Suppressor macrophage treated with lipopolysaccharide for 4 hours (primary cell): ENCODE measurements around the gene TNFRSF14.

ENCODE experiments used
- DNase-seq: peaks from one replicate; pipeline ENCODE4 v3.0.0-alpha.2; 2020

TNFRSF14 gene

DNA sequence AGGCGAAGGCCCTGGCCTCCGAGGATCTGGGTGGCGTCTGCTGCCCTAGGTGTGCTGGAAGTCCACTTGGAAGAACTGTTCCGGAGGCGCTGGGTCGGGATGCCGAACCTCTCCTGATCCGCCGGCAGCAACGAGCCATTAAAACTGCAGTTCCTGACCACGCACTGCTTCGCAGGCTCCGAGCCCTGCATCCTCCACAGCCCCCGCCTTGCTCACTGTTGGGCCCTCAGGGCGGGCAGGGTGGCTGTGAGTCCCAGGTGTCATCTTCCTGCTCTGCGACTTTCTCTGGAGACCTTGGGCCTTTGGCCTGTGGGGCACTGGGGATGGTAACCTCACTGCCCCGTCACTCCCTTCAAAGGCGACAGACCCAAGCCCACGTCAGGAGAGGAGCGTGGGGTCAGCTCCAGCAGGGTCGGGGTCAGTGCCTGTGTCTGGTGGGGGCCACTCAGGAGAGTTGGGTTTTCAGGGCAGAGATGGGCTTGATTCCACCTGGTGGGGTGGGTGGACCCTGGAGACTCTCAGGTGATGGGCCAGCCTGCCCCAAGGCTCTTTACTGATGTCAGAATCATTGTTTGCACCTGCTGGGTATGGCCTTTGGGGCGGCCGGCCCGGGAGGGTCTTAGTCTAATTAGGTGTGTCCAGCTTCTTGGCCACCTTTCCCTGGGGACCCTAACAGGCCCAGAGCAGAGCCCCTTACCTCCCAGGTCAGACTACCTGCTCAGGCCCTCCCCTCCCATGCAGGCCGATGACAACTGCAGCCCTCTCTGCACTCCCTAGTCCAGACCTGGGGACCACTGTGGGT, 33.5 kb downstream of the TNFRSF14 start:
- no peak for DNase-seq

DNA sequence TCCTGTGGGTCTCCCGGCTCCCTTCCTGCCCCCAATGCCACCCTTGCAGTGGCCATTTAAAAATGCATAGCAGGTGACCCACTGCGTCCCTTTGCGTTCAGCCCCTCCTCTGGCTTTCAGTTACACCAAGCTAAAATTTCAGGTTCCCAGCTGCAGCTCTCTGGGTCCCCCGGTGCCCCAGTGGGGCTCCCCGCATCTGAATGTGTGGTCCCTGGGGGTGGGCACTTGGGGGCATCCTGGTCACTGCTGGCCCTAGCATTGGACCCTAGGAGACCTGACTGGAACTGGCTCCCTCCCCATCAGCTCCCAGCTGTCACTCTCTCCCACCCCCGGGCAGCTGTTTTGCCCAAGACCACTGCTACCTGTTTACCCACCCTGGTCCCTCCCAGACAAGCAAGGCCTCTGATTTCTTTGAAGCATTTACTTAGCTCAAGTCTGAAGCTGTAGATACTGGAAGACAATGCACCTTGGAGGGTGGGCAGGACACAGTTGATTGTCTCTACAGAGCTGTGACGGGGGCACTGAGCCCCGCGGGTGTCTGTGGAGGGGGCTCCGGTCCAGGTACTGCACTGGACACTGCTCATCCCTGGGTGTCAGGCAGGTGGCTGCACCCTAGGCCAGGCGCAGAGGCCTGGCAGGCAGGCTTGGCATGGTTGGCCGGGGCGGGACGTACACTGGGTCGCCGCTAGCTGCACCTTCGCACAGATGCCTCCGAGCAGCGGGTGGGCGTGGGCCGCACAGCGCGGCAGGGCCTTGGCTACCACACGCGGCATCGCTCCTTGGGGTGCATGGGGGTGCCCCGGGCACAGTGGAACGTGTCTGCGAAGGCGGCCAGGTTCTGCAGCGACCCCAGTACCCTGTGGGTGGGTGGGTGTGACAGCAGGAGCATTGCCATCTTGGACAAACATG, 34.3 kb downstream of the TNFRSF14 start:
- DNase-seq, result no peak

DNA sequence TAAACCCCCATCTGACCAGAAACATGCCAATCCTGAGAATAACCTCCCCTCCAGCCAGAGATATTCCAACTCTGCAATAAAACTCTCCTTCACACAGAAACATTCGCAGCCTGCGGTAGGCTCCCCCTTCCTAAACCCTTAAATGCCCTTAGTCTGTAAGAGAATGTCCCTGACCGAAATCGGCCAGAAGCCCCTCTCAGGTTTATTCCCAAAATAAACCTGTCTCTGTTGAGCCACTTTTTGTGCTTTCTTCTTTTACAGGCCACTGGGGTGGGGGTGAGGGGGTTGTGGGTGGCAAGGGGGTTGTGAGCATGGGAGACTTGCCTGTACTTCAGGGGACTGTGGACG, 35.0 kb downstream of the TNFRSF14 start:
- DNase-seq, result no peak

DNA sequence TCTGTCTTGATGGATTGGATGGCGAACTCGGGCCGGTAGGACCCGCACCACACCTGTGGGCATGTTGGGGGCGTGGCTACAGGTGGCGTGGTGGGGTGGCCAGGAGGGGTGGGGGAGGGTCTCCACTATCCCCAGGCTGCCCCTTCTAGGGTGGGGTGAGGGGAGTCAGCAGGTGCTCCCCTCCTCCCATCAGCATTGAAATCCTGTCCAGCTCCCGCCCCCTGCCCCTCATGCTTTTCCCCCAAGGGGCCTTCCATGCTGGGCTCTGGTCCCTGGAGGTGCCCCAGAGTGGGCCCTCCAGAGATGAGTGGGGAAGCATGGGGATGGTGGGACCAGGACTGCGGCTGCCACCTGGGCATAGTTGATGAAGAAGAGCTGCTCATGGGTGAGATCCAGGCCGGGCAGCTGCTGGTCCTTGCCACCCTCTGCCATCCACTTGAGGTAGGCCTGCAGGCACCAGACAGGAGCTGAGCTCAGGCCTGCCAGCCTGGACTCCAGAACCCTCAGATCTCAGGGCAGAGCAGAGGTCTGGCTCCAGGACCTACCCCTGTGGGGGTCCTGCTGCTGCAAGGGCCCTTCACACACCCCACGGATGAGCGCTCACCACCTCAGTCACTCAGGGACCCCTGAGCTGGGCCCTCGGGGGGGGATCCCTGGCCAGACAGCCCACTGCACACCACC, 35.5 kb downstream of the TNFRSF14 start:
- DNase-seq, result no peak

DNA sequence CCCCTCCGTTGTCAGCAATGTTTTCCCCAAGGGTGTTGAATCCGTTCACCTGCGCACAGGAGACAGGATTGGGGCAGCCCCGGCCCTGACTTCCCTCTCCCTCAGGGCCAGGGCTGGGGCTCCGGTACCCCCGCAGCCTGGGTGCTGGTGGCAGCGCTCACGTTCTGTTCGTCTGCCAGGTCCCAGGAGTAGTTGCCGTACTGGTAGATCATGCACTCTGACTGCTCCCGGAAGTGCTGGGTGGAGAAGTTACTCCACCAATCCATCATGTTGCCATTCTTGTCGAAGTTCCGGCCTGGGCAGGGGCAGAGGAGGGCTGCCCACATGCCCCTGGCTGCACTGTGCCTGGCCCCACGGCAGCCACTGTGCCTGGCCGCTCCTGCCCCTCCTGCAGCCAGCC, 36.5 kb downstream of the TNFRSF14 start:
- no peak for DNase-seq

DNA sequence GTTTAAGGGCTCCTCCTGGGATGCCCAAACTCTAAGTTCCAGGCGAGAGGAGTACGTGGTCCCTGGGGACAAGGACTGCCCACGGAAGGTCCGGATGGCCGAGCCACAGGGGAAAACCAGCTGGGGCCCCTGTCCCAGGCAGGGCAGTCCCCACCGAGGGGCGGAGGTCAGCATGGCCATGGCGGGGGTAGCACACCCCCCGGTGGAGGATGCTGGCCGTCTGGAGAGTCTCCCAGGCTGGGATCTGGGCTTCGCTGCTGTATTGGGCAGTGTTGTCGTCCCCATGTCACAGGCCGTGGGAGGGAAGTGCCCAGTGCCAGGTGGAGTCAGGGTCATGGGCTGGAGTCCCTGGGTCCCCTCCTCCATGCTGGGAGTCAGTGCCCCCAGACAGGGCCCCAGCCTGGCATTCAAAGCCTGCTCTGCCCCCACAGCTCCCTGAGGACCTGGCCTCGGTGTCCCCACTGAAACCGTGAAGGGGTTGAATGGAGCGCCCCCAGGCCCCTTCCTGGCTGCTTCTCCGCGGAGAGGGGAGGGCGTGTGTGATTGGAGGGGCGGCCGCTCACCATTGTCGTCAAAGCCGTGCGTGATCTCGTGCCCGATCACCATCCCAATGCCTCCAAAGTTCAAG, 37.2 kb downstream of the TNFRSF14 start:
- no peak for DNase-seq

DNA sequence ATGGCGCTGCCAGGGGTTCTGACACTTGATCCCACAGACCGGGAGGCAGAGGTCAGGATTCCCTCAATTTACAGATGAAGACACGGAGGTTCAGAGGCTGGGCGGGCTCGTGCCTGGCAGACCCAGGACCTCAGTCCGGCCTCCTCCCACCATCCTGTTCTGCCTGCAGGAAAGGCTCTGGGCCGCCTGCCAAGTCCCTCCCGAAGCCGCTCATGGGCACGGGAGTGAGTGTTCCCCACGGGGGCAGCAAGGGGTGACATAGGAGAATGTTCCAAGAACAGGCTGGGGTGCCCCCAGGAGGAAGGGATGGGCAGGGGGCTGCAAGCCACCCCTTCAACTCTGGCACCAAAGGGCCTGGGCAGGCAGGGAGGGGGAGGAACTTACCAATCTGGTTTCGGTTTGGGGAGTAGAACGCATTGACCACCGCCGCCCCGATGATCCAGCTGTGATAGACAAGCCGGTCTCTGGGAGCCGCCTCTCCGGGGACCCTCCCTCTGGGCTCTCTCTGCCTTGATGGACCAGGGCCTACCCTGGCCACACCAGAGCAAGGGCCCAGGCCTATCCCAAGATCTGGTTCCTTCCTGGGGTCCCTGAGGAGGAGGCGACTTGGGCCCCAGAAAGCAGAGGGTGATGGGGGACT, 38.0 kb downstream of the TNFRSF14 start:
- DNase-seq, result no peak

DNA sequence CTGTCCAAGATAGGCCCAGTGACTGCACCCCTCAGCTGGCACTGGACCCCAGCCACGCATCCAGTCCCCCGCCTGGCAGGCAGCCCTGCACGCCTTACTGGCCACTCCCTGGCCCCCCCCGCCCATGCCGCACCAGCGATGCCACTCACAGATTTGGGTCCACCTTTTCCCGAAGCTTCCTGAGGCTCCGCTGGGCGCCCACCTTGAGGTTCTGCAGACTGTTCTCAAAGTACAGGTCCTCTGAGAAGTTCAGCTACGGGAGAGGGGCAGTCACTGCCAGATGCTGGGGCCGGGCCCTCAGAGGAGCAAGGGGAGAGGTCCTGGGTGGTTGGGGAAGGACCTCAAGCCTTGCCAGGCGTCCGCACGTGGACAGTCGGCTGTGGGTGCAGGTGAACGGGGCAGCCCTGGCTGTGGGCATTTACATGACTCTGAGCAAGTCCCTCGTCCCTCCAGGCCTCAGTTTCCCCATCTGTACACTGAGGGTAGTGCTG, 38.5 kb downstream of the TNFRSF14 start:
- DNase-seq, result no peak

DNA sequence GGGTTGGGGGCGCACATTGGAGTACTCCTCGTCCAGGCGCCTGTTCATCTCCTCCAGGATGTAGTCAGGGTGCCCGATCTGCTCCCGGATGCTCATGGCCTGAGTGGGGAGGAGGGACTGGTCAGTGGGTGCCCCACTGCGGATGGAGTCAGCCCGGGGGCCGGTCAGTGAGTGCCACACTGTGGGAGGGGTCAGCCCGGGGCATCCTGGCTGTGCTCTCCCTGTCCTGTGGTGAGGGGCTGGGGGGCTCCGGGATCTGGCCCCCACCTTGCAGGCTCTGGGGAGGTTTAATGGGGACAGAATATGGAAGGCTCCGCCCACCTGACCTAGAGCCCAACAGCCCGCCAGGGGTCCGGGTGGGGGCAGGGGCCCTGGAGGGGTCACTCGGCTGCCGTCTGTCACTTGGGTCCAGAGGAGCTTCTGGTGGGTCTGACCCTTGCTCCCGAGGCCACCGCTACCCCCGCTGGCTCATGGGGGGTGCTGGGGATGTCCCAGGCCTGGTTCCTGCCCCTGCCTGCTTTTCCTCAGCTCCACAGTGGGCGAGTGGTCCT, 39.2 kb downstream of the TNFRSF14 start:
- no peak for DNase-seq

DNA sequence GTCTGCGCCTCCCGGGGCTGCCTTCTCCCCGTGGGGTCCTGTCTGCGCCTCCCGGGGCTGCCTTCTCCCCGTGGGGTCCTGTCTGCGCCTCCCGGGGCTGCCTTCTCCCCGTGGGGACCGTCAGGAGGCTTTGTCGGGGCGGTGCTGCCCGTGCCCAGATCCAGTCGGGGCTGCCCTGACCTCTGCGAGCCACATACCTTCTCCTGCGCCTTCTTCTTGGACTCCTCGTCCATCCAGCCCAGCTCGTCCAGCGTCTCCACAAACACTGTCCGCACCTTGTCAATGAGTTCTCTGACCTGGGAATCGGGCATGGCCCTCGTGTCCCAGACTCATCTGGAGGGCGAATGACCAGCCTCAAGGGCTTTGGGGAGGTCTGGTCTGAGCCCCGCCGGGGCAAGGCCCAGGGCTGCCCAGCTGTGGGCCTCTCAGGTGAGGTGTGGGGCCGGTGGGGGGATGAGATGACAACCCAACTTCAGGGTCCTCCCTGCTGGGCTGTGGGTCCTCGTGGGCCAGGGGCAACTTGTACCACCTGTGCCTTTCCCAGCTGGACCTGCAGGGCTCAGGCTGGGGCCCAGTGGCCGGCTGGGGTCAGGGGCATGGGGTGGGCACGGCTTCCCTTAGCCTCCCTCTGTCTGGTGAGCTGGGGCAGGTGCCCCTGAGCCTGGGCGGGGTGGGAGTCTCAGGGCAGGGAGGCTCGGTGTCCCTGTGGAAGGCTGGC, 39.8 kb downstream of the TNFRSF14 start:
- DNase-seq, result no peak

DNA sequence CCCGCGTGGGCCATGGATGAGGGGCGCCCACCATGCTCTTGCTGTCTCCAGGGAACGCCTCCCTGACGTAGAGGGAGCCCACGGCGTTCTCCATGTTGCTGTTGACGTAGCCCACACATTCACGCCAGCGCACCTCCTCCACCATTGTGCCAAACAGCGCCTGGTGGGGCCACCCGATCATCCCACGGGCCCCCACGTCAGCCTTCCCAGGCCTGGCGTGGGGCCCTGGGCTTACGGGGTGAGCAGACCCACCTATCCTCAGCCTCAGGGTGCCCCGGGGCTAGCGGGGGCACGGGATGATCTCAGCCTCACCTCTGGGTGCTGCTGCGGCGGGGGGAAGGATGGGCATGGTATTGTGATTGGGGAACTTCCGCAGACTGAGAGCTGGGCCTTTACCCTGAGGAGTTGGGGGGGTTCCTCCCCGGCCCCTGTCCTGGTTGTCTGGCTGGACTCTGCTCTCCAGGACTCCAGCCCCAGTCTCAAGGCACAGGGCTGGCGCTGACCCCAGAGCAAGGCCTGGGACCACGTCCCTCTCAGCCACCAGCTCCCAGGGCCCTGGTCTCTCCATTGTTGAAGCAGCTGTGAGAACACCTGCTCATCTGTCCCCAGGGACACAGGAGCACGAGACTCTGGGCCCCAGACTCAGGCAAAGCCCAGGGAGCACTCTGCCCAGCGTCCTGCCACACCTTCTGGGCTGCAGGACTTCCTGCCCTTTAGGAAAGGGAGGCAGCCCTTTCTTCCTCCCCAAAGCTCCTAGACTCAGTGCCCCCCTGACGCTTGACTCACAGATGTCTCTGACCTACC, 40.6 kb downstream of the TNFRSF14 start:
- no peak for DNase-seq

DNA sequence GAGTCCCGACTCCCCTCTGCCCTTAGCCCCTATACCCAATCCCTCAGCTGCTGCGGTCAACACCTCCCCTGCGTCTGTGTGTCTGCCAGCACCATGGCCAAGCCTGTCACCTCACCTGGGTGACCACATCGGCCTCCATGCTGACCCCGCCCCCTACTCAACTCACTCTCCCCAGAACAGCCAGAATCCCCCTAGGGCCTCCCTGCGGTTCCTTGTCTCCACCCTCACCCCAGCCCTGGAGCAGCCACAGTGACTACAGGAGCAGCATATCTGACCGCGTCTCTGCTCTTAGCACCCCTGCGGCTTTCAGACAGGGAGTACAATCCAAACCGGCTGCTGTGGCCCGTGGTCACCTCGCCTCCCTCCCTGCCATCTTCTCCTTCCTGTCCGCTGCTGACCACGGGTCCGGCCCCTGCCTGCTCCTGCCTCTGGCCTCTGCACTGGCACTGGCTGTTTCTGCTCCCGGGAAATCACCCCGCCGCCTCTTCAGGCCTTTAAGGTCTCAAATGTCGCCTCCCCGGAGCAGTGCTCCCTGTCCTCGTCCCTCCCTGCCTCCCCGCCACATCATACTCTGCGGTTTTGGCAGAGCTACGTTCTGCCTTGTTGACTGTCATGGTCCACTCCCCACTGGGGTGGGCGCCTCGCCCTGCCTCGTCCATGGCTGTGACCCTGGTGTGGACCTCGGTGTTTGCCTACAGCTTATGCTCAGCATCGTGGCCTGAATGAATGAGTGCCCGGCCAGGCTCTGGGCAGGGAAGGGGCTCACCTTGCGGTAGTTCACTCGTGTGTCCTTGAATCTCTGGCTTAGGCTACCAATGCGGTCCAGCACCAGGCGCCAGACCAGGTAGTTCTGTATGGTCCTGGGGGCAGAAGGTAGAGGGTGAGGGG, 41.5 kb downstream of the TNFRSF14 start:
- DNase-seq, result no peak

DNA sequence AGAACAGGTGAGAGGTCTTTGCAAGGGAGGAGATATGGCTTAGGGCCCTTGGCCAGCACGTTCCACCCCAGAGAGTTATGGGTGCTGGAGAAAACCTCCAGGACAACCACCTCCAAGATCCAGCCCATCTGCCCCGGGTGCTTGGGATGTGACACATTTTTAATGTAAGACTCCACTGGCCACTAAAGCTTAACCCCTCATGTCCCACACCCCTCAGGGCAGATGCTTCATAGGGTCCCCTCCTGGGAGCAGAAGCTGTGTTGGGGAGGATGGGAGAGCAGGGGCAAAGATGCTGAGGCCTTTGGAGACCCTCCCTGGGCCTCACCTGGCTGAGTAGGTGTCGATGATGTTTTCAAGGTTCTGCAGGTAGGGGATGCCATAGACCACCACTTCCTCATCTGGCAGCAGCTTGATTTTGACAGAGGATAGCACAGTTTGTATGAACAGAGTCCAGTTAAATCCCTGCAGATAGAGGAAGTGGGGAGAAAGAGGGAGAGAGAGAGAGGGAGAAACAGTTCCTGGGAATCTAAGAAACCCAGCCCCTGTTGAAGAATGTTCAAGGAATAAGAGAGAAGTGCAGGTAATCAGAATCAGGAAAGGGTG, 42.3 kb downstream of the TNFRSF14 start:
- no peak for DNase-seq

DNA sequence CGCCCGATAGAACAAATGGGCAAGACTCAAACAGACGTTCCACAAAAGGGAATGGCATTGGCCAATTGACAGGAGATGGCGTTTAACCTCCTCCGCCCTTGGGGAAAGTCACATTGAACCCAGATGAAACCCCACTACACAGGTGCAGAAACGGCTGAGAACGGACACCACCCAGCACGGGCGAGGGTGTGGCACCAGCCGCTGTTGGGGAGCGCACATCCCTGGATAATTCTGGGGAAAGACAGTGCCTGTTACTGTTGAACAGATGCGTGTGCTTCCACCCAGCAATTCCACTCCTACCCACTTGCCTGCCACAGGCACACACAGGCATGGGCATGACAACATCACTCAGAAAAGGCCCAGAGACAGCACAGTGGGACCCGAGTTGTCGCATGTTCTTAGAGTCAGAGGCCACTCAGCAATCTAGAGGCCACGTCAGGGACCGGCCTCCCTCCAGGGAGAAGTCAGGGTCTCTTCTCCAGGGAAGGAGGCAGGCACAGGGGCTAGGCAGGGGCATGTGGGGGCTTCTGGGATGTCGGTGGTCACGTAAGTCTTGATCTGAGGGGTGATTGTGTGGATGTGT, 45.6 kb downstream of the TNFRSF14 start:
- DNase-seq, result no peak

DNA sequence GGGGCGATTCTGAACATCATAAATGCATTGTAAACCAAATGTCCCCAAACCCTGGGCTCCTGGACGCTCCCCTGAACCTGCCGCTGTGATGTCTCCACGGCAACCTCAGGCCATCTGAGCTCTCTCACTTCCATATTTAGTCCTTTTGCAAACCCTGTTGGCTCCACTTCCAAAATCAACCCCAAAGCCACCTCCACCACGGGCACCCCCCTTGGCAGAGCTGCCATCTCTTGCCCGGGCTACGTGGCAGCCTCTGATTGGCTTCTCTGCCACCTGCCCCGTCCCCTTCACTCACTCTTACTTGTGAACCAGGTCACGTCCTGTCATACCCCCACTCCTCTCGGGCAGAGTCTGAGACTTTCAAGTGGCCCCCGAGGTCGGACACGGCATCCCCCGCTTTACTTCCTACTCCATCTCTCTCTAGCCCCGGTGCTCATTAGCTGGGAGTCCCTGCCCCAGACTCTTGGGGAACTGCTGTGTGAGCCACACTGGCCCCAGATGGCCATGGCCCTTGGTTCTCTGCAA, 46.2 kb downstream of the TNFRSF14 start:
- DNase-seq, result no peak

DNA sequence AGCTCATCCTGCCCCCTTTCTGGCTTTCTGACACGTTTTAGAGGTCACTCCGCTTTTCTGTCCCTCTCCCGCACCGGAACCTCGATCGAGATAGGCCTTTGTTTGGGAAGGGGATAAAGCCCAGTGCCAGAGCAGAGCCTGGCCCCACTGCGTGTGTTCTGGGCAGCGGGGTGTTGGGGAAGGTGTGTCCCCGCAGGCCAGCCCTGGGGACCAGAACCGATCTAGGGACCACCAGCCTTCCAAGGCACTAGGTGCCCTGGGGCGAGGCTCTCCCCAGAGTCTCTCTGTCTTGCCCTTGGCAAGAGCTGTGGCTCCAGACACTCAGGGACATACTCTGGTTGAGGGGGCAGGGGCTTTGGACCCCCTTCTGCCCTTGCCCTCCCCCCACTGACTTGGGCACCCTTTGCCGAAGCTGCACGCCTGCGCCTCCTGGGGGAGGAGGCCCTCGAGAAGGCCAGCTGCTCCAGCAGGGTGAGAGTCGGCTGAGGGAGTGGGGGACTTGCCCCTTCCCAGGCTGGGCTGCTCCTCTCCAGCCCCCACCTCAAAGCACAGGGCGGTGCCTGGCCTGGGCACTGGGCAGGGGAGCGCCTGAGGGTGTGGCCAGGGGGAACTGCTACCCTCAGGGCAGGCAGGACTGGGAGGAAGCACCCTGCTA, 46.8 kb downstream of the TNFRSF14 start:
- no peak for DNase-seq

DNA sequence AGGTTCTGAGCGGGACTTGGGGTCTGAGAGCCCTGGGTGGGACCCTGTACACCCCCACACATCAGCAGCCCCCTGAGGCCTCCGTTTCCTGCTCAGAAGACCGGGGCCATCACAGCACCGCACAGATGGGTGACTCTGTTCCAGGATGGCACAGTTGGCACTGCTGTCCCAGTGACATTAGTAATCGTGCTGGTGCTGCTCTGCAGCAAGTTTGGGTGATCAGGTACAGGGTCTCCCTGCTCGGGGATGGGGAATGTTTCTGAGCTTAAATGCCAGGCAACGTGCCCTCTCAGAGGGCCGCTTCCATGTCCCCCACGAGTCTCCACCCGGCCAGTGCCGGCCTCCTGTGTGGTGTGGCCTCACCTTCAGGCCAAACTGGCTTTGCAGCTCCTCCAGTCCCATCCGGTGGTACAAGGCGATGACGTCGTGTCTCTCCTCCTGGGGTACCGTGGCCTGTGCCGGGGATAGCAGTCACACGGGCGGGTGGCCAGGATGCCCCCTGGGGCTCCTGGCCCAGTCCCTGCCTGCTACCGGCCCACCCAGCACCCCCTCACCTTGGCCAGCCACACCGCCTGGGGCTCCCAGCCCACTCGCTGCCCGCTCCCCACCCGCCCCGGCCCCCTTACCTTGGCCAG, 47.5 kb downstream of the TNFRSF14 start:
- DNase-seq, result no peak
